Subcutaneous abdominal adipose tissue (tissue), 5 donors: ENCODE data around the gene SCMH1.
A peak's percentile ranks its signal among the peaks of the same experiment; 100 is the strongest.
"Not testable (repeated sequence)": the region's sequence is repeated elsewhere in the genome, so short reads cannot be mapped to it uniquely, and the experiment has no call there.

Source experiments
- H3K27ac ChIP-seq: one replicate; pipeline ENCODE4 v1.7.0; 2013; ENCODE audit warnings: low read depth, mild to moderate bottlenecking, inconsistent platforms, low read length, moderate library complexity
- H3K27me3 ChIP-seq, 5 donors: one replicate each; pipeline ENCODE4 v1.7.0; 2013; ENCODE audit warnings: low read length in 5 of 5, inconsistent platforms in 1 of 5; ENCODE audit not compliant: control insufficient read depth in 5 of 5, insufficient read depth in 4 of 5
- H3K36me3 ChIP-seq, 5 donors: one replicate each; pipeline ENCODE4 v1.7.0; 2013; ENCODE audit warnings: low read length in 5 of 5; ENCODE audit not compliant: control insufficient read depth in 5 of 5, insufficient read depth in 5 of 5
- H3K4me1 ChIP-seq, 5 donors: one replicate each; pipeline ENCODE4 v1.7.0; 2013; ENCODE audit warnings: low read length in 5 of 5, mild to moderate bottlenecking in 3 of 5, moderate library complexity in 1 of 5; ENCODE audit not compliant: control insufficient read depth in 5 of 5, insufficient read depth in 5 of 5
- H3K4me3 ChIP-seq, 5 donors: one replicate each; pipeline ENCODE4 v1.7.0; 2013; ENCODE audit warnings: low read length in 5 of 5, low read depth in 1 of 5
- H3K9ac ChIP-seq, 5 donors: one replicate each; pipeline ENCODE4 v1.7.0; 2013; ENCODE audit warnings: low read length in 5 of 5, mild to moderate bottlenecking in 4 of 5, moderate library complexity in 3 of 5
- H3K9me3 ChIP-seq, 5 donors: one replicate each; pipeline ENCODE4 v1.7.0; 2013; ENCODE audit warnings: low read length in 5 of 5; ENCODE audit not compliant: control insufficient read depth in 5 of 5
- donor health status: healthy.
- donor health status: healthy.
- donor health status: healthy.
- donor health status: healthy.
- donor health status: healthy.

The SCMH1 gene

GRCh38 chr1:41255978-41256377 is 13.9 kb upstream of the SCMH1 start:
- no peaks in the 10 kb centered on the region for H3K4me1 ChIP-seq
- H3K27me3 ChIP-seq: peaks cover 0 to 6% (median 0%) of the 10 kb centered on the region in 5 donors
- peaks cover 0 to 3% (median 0%) of the 10 kb centered on the region in 5 donors for H3K9me3 ChIP-seq
- no peaks in the 10 kb centered on the region for H3K36me3 ChIP-seq
- H3K27ac ChIP-seq: no peak overlapping the region
- H3K4me3 ChIP-seq: no peak overlapping the region
- H3K9ac ChIP-seq: no peak overlapping the region

GRCh38 chr1:41251120-41251519 is 9.0 kb upstream of the SCMH1 start:
- H3K4me3 ChIP-seq, H3K36me3 ChIP-seq, H3K9me3 ChIP-seq, H3K4me1 ChIP-seq, H3K27me3 ChIP-seq, H3K9ac ChIP-seq, H3K27ac ChIP-seq: not testable (repeated sequence)

- no peaks in the 10 kb centered on the region for H3K4me1 ChIP-seq
- H3K27me3 ChIP-seq: no peaks in the 10 kb centered on the region
- H3K9me3 ChIP-seq: peaks cover 0 to 3% (median 0%) of the 10 kb centered on the region in 5 donors
- no peak overlapping the region for H3K4me3 ChIP-seq
- H3K27ac ChIP-seq: no peak overlapping the region
- no peak overlapping the region for H3K9ac ChIP-seq
- H3K36me3 ChIP-seq: no peaks in the 10 kb centered on the region
These were observed 7.2 kb upstream of the SCMH1 start for GRCh38 chr1:41249319-41249718.

DNA sequence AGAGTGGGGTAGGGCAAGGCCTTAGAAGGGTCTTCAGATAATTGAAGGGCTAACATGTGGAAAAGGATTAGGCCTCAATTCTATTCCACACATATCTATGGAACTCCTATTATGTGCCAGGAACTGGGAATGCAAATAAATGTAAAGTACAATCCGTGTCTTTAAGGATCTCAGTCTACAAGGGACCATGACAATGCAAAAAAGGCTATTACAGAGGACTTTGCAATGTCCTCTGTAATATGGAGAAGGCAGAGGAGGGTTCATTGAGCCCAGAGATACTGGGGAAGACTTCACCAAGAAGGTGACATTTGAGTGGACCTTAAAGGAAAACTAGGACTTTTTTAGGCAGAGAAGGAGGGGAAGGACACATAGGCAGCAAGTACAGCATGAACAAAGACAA is 4.5 kb upstream of the SCMH1 start:
- Histone ChIP-seq H3K27me3 (no peaks in the 10 kb centered on the region), H3K9me3 (no peaks in the 10 kb centered on the region), H3K4me3 (no peak overlapping the region), H3K36me3 (no peaks in the 10 kb centered on the region), H3K4me1 (peaks cover 0 to 9% (median 6%) of the 10 kb centered on the region in 5 donors), H3K9ac (no peak overlapping the region), H3K27ac (no peak overlapping the region)

DNA sequence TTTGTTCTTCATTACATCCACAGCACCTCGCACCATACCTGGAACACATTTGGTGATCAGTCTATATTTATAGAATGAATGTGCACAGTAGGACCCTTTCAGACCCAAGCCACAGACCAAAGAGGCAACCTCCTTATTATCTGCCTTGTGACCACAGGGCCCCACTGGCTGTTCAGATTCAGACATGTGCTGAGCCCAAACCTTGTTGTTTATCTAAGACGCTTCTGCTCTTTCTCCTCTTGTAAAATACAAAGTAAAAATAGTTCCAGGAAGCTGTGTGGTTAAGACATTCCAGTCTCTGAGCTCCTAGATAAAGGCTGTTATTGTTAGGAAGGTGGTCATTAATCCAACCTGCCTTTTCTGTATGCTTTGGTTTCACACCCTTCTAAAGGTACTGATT is 3.6 kb upstream of the SCMH1 start:
- no peak overlapping the region for H3K27ac ChIP-seq

GRCh38 chr1:41243079-41243385 is 926 bp upstream of the SCMH1 start:
- Histone ChIP-seq H3K9ac (peak overlapping the region in 1 of 5 donors; percentile 86), H3K4me1 (peaks cover 0 to 30% (median 22%) of the 10 kb centered on the region in 5 donors), H3K36me3 (no peaks in the 10 kb centered on the region), H3K4me3 (peak overlapping the region in 1 of 5 donors; percentile 63), H3K9me3 (no peaks in the 10 kb centered on the region), H3K27me3 (no peaks in the 10 kb centered on the region), H3K27ac (no peak overlapping the region)

More for the DNA sequence above, 3.6 kb upstream of the SCMH1 start:
- Histone ChIP-seq H3K36me3 (no peaks in the 10 kb centered on the region), H3K9me3 (no peaks in the 10 kb centered on the region), H3K27me3 (no peaks in the 10 kb centered on the region), H3K9ac (no peak overlapping the region), H3K4me3 (no peak overlapping the region), H3K4me1 (peaks cover 0 to 16% (median 11%) of the 10 kb centered on the region in 5 donors)

GRCh38 chr1:41242342-41243078 is 404 bp upstream of the SCMH1 start:
- Histone ChIP-seq H3K27ac (peak overlapping the region; percentile 58), H3K27me3 (no peaks in the 10 kb centered on the region), H3K9me3 (no peaks in the 10 kb centered on the region), H3K36me3 (no peaks in the 10 kb centered on the region), H3K4me3 (peak overlapping the region; percentile 63 to 77 (median 71)), H3K9ac (peak overlapping the region in 4 of 5 donors; percentile 69 to 86 (median 73)), H3K4me1 (peaks cover 0 to 30% (median 22%) of the 10 kb centered on the region in 5 donors)

DNA sequence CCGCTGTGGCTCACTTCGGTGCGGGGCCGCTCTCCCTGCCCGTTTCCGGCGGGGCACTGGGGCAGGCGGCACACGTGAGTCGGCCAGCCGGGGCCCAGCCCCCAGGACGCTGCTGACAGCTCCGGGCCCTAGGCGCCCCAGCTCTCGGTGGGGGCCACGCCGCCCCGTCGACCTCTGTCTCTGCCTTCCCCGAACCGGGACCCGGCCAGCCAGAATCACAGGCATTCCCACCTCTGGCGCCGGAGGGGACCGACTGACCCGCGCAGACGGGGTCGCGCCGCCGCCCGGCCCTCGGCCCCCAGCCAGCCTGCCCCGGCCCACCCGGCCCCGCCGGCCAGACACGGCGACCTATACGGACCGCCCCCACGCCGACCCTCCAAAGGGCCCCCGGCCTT is 755 bp downstream of the SCMH1 start:
- peak overlapping the region; percentile 73 for H3K27ac ChIP-seq
- peak overlapping the region in 4 of 5 donors; percentile 60 to 78 (median 72) for H3K4me3 ChIP-seq
- no peaks in the 10 kb centered on the region for H3K36me3 ChIP-seq
- H3K4me1 ChIP-seq: peaks cover 0 to 30% (median 22%) of the 10 kb centered on the region in 5 donors
- no peaks in the 10 kb centered on the region for H3K27me3 ChIP-seq
- H3K9me3 ChIP-seq: no peaks in the 10 kb centered on the region
- peak overlapping the region in 4 of 5 donors; percentile 69 to 84 (median 82) for H3K9ac ChIP-seq

GRCh38 chr1:41240781-41241353 is 1.2 kb downstream of the SCMH1 start:
- Histone ChIP-seq H3K27ac (peak overlapping the region; percentile 73), H3K4me3 (peak overlapping the region; percentile 58 to 78 (median 68)), H3K27me3 (no peaks in the 10 kb centered on the region), H3K36me3 (no peaks in the 10 kb centered on the region), H3K4me1 (peaks cover 0 to 30% (median 22%) of the 10 kb centered on the region in 5 donors), H3K9me3 (no peaks in the 10 kb centered on the region), H3K9ac (peak overlapping the region; percentile 17 to 84 (median 79))

- peak overlapping the region; percentile 73 for H3K27ac ChIP-seq
- peaks cover 0 to 30% (median 22%) of the 10 kb centered on the region in 5 donors for H3K4me1 ChIP-seq
- H3K9me3 ChIP-seq: no peaks in the 10 kb centered on the region
- H3K36me3 ChIP-seq: no peaks in the 10 kb centered on the region
- no peaks in the 10 kb centered on the region for H3K27me3 ChIP-seq
- no peak overlapping the region for H3K4me3 ChIP-seq
- H3K9ac ChIP-seq: no peak overlapping the region
These were observed 2.0 kb downstream of the SCMH1 start for GRCh38 chr1:41239988-41240610.
